Left lung (tissue), 10 donors: ENCODE data around the gene SMTNL1. TPM values are rescaled to one million over a fixed set of nuclear protein-coding genes. Genes with fewer than 3 reads are reported as not detected.
A peak's percentile ranks its signal among the peaks of the same experiment; 100 is the strongest.

Experiments used
- ATAC-seq: fragments of 200-7000 bp; cut with Tn5 transposase; one replicate; pipeline ENCODE4 v1.9.1; 2020; ENCODE audit warnings: moderate library complexity
- DNase-seq, 4 donors: peaks; one replicate each; pipeline ENCODE4 v3.0.0-alpha.2; 2013 to 2020
- H3K27ac ChIP-seq, 2 donors: fragments of 200-600 bp; sonication (generic) in 1 of 2; one replicate each; pipeline versions ENCODE4 v1.5.0 to v1.8.0; 2020 to 2021
- H3K27me3 ChIP-seq, 2 donors: fragments of 200-600 bp; sonication (generic) in 1 of 2; one replicate each; pipeline versions ENCODE4 v1.5.0 to v1.8.0; 2020 to 2021
- H3K36me3 ChIP-seq, 2 donors: fragments of 200-600 bp; sonication (generic) in 1 of 2; one replicate each; pipeline versions ENCODE4 v1.5.0 to v1.8.0; 2020 to 2021
- H3K4me1 ChIP-seq, 2 donors: fragments of 200-600 bp; one replicate each; pipeline ENCODE4 v1.8.0; 2021
- H3K4me3 ChIP-seq, 2 donors: fragments of 200-600 bp; sonication (generic) in 1 of 2; one replicate each; pipeline versions ENCODE4 v1.5.0 to v1.8.0; 2020 to 2021; ENCODE audit warnings: mild to moderate bottlenecking in 1 of 2
- H3K9me3 ChIP-seq, 2 donors: fragments of 200-600 bp; sonication (generic) in 1 of 2; one replicate each; pipeline versions ENCODE4 v1.5.0 to v1.8.0; 2020 to 2021
- intact Hi-C, 2 donors: fragments of 100-400 bp; cut with DNase I; formaldehyde crosslinking; loops; one replicate each; pipeline versions ENCODE4 v1.11.2 to v1.14.2; 2022
- polyA plus RNA-seq, 6 donors: library from polyadenylated mRNA; unstranded; fragments of 120-200 nt; gene quantifications; one replicate each; pipeline ENCODE4 v1.2.1, GENCODE V29; 2013; ENCODE audit not compliant: insufficient read length in 6 of 6
- total RNA-seq, 2 donors: library from RNA; stranded (reverse); fragmentation: NEBNext Ultra II Directional; extraction: Animal tissue kit (Norgen Biotek cat#: 25700); gene quantifications; one replicate each; pipeline ENCODE4 v1.2.1, GENCODE V29; 2021
- TF ChIP-seq, protein P1 (sequence below), 2 donors: fragments of 200-600 bp; sonication (generic) in 1 of 2; IDR thresholded peaks; one replicate each; pipeline versions ENCODE4 v1.5.0 to v1.8.0; 2021; ENCODE audit warnings: antibody characterized with exemption in 2 of 2
- donor health status: DM: no; HTN: yes; CAD: no.
- donor health status: DM: no; HTN: no; CAD: no.

The SMTNL1 gene
- total and polyA plus RNA-seq, 8 donors, result 0.13 to 0.80 (median 0.42) TPM; not detected in 2

DNA sequence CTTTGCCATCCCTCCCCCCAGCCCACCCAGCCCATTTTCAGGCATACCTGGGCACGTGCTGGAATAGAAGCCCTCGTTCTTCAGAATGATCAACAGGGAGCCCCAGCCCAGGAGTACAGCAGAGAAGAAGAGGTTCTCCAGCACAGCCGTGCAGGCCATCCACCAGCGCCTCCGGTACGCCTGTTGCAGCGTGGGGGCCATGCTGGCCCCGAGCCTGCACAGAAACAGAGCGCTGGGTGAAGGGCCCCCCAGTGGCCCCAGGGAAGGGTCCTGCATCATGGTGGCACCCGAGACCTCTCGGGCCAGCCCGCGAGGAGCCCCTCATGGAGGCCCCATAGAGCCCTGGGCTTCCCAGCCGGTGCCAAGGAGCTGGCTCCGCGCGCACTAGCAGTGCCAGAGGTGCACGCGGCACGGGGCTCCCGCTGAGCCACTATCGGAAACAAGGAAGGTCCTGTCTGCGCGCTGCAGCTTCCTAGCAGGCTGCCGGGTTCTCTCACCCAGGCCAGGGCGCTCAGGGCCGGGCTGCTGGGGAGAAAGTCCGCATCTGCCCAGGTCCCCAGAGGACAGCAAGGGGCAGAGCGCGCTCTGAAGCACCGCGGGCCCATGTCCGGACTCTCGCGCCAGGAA lies 23.4 kb upstream of the SMTNL1 start:
- Histone ChIP-seq H3K4me1 (peaks cover 0 to 28% of the 10 kb centered on the region in 2 donors), H3K4me3 (peak overlapping the region; percentile 83 to 92), H3K27ac (peak overlapping the region in 1 of 2 donors; percentile 51), H3K9me3 (no peaks in the 10 kb centered on the region), H3K36me3 (no peaks in the 10 kb centered on the region), H3K27me3 (no peaks in the 10 kb centered on the region)
- DNase-seq (peak in 3 of 4 donors; percentile 19 to 89 (median 54)), ATAC-seq (peak; percentile 74)
- intact Hi-C loops, result no loop called here
- TF ChIP-seq, protein P1, sequence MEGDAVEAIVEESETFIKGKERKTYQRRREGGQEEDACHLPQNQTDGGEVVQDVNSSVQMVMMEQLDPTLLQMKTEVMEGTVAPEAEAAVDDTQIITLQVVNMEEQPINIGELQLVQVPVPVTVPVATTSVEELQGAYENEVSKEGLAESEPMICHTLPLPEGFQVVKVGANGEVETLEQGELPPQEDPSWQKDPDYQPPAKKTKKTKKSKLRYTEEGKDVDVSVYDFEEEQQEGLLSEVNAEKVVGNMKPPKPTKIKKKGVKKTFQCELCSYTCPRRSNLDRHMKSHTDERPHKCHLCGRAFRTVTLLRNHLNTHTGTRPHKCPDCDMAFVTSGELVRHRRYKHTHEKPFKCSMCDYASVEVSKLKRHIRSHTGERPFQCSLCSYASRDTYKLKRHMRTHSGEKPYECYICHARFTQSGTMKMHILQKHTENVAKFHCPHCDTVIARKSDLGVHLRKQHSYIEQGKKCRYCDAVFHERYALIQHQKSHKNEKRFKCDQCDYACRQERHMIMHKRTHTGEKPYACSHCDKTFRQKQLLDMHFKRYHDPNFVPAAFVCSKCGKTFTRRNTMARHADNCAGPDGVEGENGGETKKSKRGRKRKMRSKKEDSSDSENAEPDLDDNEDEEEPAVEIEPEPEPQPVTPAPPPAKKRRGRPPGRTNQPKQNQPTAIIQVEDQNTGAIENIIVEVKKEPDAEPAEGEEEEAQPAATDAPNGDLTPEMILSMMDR (IDR thresholded peaks at IDR 0.05), result no peak

DNA sequence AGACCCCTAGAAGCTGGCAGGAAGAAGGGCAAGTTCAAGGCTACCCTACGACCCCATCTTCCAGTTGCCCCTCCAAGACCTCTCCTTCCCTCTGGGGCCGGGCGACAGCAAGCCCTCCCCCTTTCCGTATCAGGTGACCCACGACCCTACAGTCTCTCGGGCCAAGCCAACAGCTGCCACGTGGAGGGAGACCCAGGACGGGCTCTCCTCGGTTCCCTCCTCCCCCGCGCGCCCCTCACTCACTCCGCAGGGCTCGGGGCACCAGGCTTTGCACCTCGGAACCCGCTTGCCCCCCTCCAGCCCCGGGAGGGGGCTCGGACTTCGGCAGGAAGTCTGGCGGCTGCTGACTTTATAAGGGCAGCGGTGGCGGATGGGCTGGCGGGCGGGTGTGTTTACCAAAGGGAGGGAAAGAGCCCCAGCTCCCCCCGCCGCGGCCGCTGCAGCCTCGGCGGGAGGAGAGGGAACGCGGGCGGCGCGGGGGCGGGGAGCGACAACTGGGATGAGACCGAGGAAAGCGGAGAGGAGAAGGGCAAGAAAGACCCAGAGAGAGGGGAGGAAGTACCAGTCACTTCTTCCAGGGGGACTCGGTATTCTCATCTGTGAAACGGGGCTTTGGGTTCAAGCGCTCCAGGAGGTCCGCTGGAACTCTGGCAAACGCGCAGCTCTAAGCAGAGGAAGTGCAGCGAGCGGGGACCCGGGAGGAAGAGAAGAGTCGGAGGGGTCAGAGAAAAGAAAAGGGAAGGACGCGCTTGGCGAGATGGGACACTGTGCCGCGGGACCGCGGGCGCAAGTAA lies 22.7 kb upstream of the SMTNL1 start:
- DNase-seq (peak; percentile 30 to 90 (median 57)), ATAC-seq (peak; percentile 87)
- Histone ChIP-seq H3K27me3 (no peaks in the 10 kb centered on the region), H3K4me3 (peak overlapping the region; percentile 83 to 92), H3K36me3 (no peaks in the 10 kb centered on the region), H3K4me1 (peaks cover 0 to 28% of the 10 kb centered on the region in 2 donors), H3K27ac (peak overlapping the region; percentile 46 to 55), H3K9me3 (no peaks in the 10 kb centered on the region)
- TF ChIP-seq, protein P1 (IDR thresholded peaks at IDR 0.05), result no peak
- intact Hi-C loops, result no loop called here

DNA sequence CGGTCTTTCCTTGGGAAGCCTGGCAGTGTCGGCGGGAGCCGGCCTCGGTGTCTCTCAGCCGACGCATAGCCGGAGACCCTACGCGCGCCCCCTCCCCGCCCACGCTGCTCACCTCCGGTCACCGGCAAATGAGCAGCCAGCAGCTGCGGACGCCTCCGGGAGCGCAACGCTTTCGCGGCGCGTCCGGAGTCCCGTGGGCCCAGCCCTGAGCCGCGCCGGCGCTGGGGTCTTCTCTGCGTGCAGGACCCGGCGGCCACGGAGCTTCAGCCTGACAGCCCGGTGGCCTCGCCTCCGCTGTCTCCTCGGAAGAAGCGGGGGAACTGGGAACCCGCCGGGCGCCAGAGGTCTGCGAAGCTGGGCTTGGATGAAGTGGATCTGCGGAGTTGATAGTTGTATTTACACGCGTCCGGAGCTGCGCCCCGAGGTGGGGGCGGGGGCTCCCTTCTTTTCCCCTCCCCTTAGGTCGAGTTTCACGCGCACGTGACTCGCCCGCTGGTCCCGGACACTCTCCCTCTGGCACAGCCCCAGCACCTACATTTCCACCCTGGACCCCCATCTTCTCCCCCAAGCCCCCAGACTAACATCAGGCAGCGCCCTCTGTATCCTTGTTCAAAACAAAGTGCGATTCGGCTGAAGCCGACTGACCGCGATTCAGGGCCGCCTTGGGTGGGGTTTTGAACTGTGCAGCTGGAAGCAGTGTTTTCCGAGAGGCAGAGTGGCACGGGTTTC lies 21.9 kb upstream of the SMTNL1 start, which contains the start of gene SLC43A1:
Gene SLC43A1, minus strand, starts transcription at position 371 of the 729 bp plus-strand sequence. CDS start 1,591 bp downstream, outside the sequence.
- intact Hi-C loops, result no loop called here
- Histone ChIP-seq H3K4me3 (peak within 1 kb of the TSS; percentile 83 to 92), H3K4me1 (peaks cover 0 to 28% of the 10 kb centered on the region in 2 donors), H3K9me3 (no peaks in the 10 kb centered on the region), H3K36me3 (no peaks in the 10 kb centered on the region), H3K27ac (peak within 1 kb of the TSS; percentile 46 to 55), H3K27me3 (no peaks in the 10 kb centered on the region)
- peak; percentile 81 for ATAC-seq
- TF ChIP-seq, protein P1 (IDR thresholded peaks at IDR 0.05), result no peak
- DNase-seq, result peak; percentile 65 to 88 (median 69)

DNA sequence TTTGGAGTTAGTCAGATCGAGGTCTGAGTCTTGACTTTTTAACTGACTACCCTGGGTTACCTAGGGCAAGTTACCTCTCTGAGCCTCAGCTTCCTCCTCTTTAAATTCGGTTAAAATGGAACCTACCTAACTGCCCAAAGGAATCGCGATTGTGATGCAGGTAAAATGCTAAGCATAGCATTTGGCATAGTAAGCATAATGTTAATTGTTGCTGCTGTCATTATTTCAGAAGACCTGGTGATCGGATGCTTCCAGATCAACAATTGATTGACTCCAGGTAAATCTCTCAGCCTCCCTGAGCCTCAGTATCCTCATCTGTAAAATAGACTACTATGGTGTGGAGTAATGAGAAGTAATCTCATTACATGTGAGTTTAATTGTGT lies 21.3 kb upstream of the SMTNL1 start:
- Histone ChIP-seq H3K9me3 (no peaks in the 10 kb centered on the region), H3K27me3 (no peaks in the 10 kb centered on the region), H3K36me3 (no peaks in the 10 kb centered on the region), H3K4me1 (peaks cover 0 to 28% of the 10 kb centered on the region in 2 donors), H3K27ac (peak overlapping the region; percentile 46 to 55), H3K4me3 (peak overlapping the region; percentile 83 to 92)
- DNase-seq (no peak), ATAC-seq (no peak)
- TF ChIP-seq, protein P1 (IDR thresholded peaks at IDR 0.05), result no peak
- intact Hi-C loops, result no loop called here
